Activated T-cell treated with anti-CD3 and anti-CD28 coated beads, Interleukin-2, amount 50 U/mL, for 4 hours (primary cell): ENCODE measurements around the gene TBKBP1. TPM values are rescaled to one million over a fixed set of nuclear protein-coding genes. Genes with fewer than 3 reads are reported as not detected.

Experiments used
- ATAC-seq, 2 donors: fragments of 200-7000 bp; cut with Tn5 transposase; one replicate each; pipeline ENCODE4 v1.10.0; 2021
- DNase-seq: peaks from one replicate; pipeline ENCODE4 v3.0.0-alpha.2; 2020
- H3K27me3 Mint-ChIP-seq: one replicate; pipeline ENCODE4 v1.8.0; 2021; ENCODE audit warnings: low read depth, mixed read lengths
- H3K36me3 Mint-ChIP-seq: one replicate; pipeline ENCODE4 v1.8.0; 2022; ENCODE audit warnings: mixed read lengths; ENCODE audit not compliant: insufficient read depth
- H3K4me1 Mint-ChIP-seq: one replicate; pipeline ENCODE4 v1.8.0; 2021; ENCODE audit warnings: low read depth, mixed read lengths
- H3K4me3 Mint-ChIP-seq: one replicate; pipeline ENCODE4 v1.8.0; 2021; ENCODE audit warnings: mild to moderate bottlenecking, moderate library complexity, mixed read lengths
- H3K9me3 Mint-ChIP-seq: one replicate; pipeline ENCODE4 v1.8.0; 2021; ENCODE audit warnings: mixed read lengths
- total RNA-seq, 3 donors: library from RNA; stranded (reverse); gene quantifications; one replicate each; pipeline ENCODE4 v1.2.1, GENCODE V29; 2021

TBKBP1 gene
- total RNA-seq, 3 donors from 2014 or later = 24.4 to 34.7 (median 24.6) TPM

- ATAC-seq (peak in 1 of 2 donors; percentile 9), DNase-seq (peak; percentile 9)
- Mint-ChIP-seq H3K36me3 (peaks cover 20% of the 10 kb centered on the region), H3K4me3 (peak overlapping the region; percentile 77), H3K9me3 (no peaks in the 10 kb centered on the region), H3K4me1 (peaks cover 78% of the 10 kb centered on the region), H3K27me3 (no peaks in the 10 kb centered on the region)
These were observed 6.8 kb downstream of the TBKBP1 start for GRCh38 chr17:47700471-47701449.

GRCh38 chr17:47701608-47702007 is 7.6 kb downstream of the TBKBP1 start:
- DNase-seq (no peak), ATAC-seq (no peak)
- H3K4me1 Mint-ChIP-seq = peaks cover 81% of the 10 kb centered on the region
- H3K36me3 Mint-ChIP-seq = peaks cover 20% of the 10 kb centered on the region
- H3K9me3 Mint-ChIP-seq = no peaks in the 10 kb centered on the region
- peak overlapping the region; percentile 77 for H3K4me3 Mint-ChIP-seq
- H3K27me3 Mint-ChIP-seq = no peaks in the 10 kb centered on the region

- DNase-seq (peak; percentile 4), ATAC-seq (no peak)
- H3K4me3 Mint-ChIP-seq = peak overlapping the region; percentile 77
- H3K36me3 Mint-ChIP-seq = peaks cover 15% of the 10 kb centered on the region
- H3K9me3 Mint-ChIP-seq = no peaks in the 10 kb centered on the region
- H3K27me3 Mint-ChIP-seq = no peaks in the 10 kb centered on the region
- peaks cover 81% of the 10 kb centered on the region for H3K4me1 Mint-ChIP-seq
These were observed 8.5 kb downstream of the TBKBP1 start for GRCh38 chr17:47702391-47702995.

- Mint-ChIP-seq H3K27me3 (no peaks in the 10 kb centered on the region), H3K9me3 (no peaks in the 10 kb centered on the region), H3K4me1 (peaks cover 80% of the 10 kb centered on the region), H3K4me3 (peak overlapping the region; percentile 68), H3K36me3 (peaks cover 15% of the 10 kb centered on the region)
- DNase-seq (peak; percentile 64), ATAC-seq (peak in 1 of 2 donors; percentile 15)
These were observed 9.2 kb downstream of the TBKBP1 start for GRCh38 chr17:47703191-47703591.

- peaks cover 15% of the 10 kb centered on the region for H3K36me3 Mint-ChIP-seq
- no peak for DNase-seq
- H3K9me3 Mint-ChIP-seq = no peaks in the 10 kb centered on the region
- no peak for ATAC-seq
- peak overlapping the region; percentile 68 for H3K4me3 Mint-ChIP-seq
- H3K4me1 Mint-ChIP-seq = peaks cover 75% of the 10 kb centered on the region
- no peaks in the 10 kb centered on the region for H3K27me3 Mint-ChIP-seq
These were observed 9.7 kb downstream of the TBKBP1 start for GRCh38 chr17:47703671-47704070.

GRCh38 chr17:47704116-47704515 is 10.2 kb downstream of the TBKBP1 start:
- Mint-ChIP-seq H3K27me3 (no peaks in the 10 kb centered on the region), H3K4me3 (peak overlapping the region; percentile 68), H3K36me3 (peaks cover 15% of the 10 kb centered on the region), H3K9me3 (no peaks in the 10 kb centered on the region), H3K4me1 (peaks cover 71% of the 10 kb centered on the region)
- ATAC-seq (no peak), DNase-seq (no peak)

GRCh38 chr17:47704736-47705135 is 10.8 kb downstream of the TBKBP1 start:
- Mint-ChIP-seq H3K9me3 (no peaks in the 10 kb centered on the region), H3K4me3 (peak overlapping the region; percentile 68), H3K36me3 (peaks cover 17% of the 10 kb centered on the region), H3K4me1 (peaks cover 72% of the 10 kb centered on the region), H3K27me3 (no peaks in the 10 kb centered on the region)
- no peak for DNase-seq
- no peak for ATAC-seq

GRCh38 chr17:47705536-47706530 is 11.9 kb downstream of the TBKBP1 start:
- DNase-seq (peak; percentile 56), ATAC-seq (peak; percentile 57 to 66)
- H3K27me3 Mint-ChIP-seq = no peaks in the 10 kb centered on the region
- peaks cover 71% of the 10 kb centered on the region for H3K4me1 Mint-ChIP-seq
- no peaks in the 10 kb centered on the region for H3K9me3 Mint-ChIP-seq
- H3K36me3 Mint-ChIP-seq = peaks cover 24% of the 10 kb centered on the region
- H3K4me3 Mint-ChIP-seq = peak overlapping the region; percentile 68

- H3K4me3 Mint-ChIP-seq = peak overlapping the region; percentile 16
- H3K27me3 Mint-ChIP-seq = no peaks in the 10 kb centered on the region
- no peaks in the 10 kb centered on the region for H3K9me3 Mint-ChIP-seq
- no peak for DNase-seq
- no peak for ATAC-seq
- H3K4me1 Mint-ChIP-seq = peaks cover 69% of the 10 kb centered on the region
- peaks cover 23% of the 10 kb centered on the region for H3K36me3 Mint-ChIP-seq
These were observed 13.3 kb downstream of the TBKBP1 start for GRCh38 chr17:47707056-47707804.

- no peaks in the 10 kb centered on the region for H3K9me3 Mint-ChIP-seq
- H3K36me3 Mint-ChIP-seq = peaks cover 23% of the 10 kb centered on the region
- no peak for ATAC-seq
- no peak for DNase-seq
- no peaks in the 10 kb centered on the region for H3K27me3 Mint-ChIP-seq
- H3K4me1 Mint-ChIP-seq = peaks cover 69% of the 10 kb centered on the region
- no peak overlapping the region for H3K4me3 Mint-ChIP-seq
These were observed 13.9 kb downstream of the TBKBP1 start for GRCh38 chr17:47707884-47708283.

GRCh38 chr17:47708312-47708863 is 14.4 kb downstream of the TBKBP1 start:
- Mint-ChIP-seq H3K36me3 (peaks cover 23% of the 10 kb centered on the region), H3K4me3 (no peak overlapping the region), H3K4me1 (peaks cover 70% of the 10 kb centered on the region), H3K9me3 (no peaks in the 10 kb centered on the region), H3K27me3 (no peaks in the 10 kb centered on the region)
- ATAC-seq = no peak
- DNase-seq = no peak

- no peak for ATAC-seq
- H3K9me3 Mint-ChIP-seq = no peaks in the 10 kb centered on the region
- H3K4me1 Mint-ChIP-seq = peaks cover 70% of the 10 kb centered on the region
- peaks cover 20% of the 10 kb centered on the region for H3K36me3 Mint-ChIP-seq
- DNase-seq = no peak
- H3K4me3 Mint-ChIP-seq = no peak overlapping the region
- H3K27me3 Mint-ChIP-seq = no peaks in the 10 kb centered on the region
These were observed 15.0 kb downstream of the TBKBP1 start for GRCh38 chr17:47708864-47709541.

GRCh38 chr17:47709594-47709993 is 15.6 kb downstream of the TBKBP1 start:
- Mint-ChIP-seq H3K36me3 (peaks cover 18% of the 10 kb centered on the region), H3K9me3 (no peaks in the 10 kb centered on the region), H3K4me1 (peaks cover 70% of the 10 kb centered on the region), H3K4me3 (no peak overlapping the region), H3K27me3 (no peaks in the 10 kb centered on the region)
- DNase-seq (no peak), ATAC-seq (no peak)
